ENCODE data around the gene JADE2.
"Not testable (repeated sequence)": the region's sequence is repeated elsewhere in the genome, so short reads cannot be mapped to it uniquely, and the experiment has no call there.

Gene JADE2

DNA sequence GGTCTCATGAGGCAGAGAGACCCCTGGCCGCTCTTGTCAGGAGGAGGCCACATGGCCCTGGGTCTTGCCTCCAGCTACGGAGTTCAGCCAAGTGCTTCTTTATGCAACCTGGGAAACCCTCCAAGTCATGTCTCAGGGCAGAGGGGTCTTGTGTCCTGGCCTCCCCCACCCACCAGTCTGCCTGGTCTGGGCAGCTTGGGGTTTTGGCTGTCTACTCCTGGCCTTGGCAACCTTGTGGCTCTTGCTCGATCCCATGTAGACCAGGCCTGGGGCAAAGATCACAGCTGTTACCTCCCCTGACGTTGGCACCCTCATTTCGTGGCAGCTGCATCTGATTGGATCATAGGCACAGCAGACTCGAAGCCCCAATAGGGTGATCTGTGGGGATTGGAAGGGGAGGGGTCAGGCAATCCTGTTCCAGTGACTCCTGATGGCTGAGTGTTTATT lies 28.4 kb downstream of the JADE2 start:
- no peak for DNase-seq

GRCh38 chr5:134554319-134555222 lies 29.1 kb downstream of the JADE2 start:
- peak in 1 of 2 donors; percentile 30 for DNase-seq

- DNase-seq = no peak
These were observed 29.9 kb downstream of the JADE2 start for GRCh38 chr5:134555223-134555889.

- DNase-seq = peak; percentile 69 to 95
These were observed 30.4 kb downstream of the JADE2 start for GRCh38 chr5:134555890-134556311.

GRCh38 chr5:134556588-134556987 lies 31.1 kb downstream of the JADE2 start:
- not testable (repeated sequence) for DNase-seq

- no peak for DNase-seq
These were observed 31.5 kb downstream of the JADE2 start for GRCh38 chr5:134556994-134557393.

GRCh38 chr5:134559672-134560071 lies 34.2 kb downstream of the JADE2 start:
- DNase-seq = no peak

- DNase-seq = no peak
These were observed 35.2 kb downstream of the JADE2 start for GRCh38 chr5:134560698-134561097.

DNA sequence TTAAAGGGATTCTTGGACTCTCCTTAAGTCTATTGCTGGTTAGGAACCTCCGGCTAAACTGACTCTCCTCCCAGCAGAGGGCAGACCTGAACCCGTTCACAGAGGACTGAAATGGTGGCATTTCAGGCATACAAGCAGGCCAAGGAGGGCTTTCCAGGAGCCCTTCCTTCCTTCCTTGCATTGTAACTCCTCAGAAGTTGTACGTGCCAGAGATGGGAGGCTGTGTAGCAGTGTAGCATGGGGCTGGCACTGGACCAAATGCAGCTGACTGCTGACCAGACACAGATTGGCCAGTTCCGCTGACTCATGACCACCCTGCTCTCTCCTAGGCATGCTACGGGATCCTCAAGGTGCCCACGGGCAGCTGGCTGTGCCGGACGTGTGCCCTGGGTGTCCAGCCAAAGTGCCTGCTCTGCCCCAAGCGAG lies 36.4 kb downstream of the JADE2 start:
- DNase-seq = no peak

GRCh38 chr5:134563221-134563620 lies 37.8 kb downstream of the JADE2 start:
- DNase-seq = no peak

DNA sequence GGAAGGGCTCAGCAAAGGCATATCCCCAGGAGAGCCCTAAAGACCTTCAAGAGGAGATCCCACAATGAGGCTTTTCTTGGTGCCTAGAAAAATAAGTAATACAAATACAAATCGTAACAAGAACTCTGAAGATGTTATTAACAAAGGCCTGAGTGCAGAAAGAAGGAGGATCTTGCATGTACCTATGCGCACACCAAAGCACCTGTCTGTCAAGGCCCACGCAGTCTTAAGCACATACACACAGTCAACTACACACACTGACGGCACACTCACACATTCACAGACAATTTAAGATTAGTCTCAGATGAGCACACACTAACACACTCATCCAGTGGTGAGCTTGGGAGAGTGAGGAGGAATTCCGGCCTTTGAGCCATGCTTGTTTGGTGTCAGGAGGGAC lies 38.5 kb downstream of the JADE2 start:
- DNase-seq = no peak

DNA sequence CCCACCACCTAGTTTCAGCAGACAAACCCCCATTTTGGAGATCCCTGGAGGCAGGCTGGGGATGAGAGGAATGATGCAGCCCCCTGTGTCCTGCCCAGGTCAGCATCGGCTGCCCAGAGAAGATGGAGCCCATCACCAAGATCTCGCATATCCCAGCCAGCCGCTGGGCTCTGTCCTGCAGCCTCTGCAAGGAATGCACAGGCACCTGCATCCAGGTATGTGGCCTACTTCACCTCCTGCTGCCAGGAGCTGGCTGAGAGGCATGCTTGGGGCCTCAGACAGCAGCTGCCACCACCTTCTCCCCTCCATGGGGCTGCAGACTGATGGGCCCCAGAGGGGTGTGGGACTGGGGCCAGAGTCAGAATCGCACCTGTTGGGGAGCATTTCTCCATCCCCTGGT lies 38.9 kb downstream of the JADE2 start:
- no peak for DNase-seq

GRCh38 chr5:134565791-134566740 lies 40.6 kb downstream of the JADE2 start:
- no peak for DNase-seq

- no peak for DNase-seq
These were observed 41.3 kb downstream of the JADE2 start for GRCh38 chr5:134566741-134567221.

GRCh38 chr5:134567641-134568336 lies 42.3 kb downstream of the JADE2 start:
- no peak for DNase-seq

DNA sequence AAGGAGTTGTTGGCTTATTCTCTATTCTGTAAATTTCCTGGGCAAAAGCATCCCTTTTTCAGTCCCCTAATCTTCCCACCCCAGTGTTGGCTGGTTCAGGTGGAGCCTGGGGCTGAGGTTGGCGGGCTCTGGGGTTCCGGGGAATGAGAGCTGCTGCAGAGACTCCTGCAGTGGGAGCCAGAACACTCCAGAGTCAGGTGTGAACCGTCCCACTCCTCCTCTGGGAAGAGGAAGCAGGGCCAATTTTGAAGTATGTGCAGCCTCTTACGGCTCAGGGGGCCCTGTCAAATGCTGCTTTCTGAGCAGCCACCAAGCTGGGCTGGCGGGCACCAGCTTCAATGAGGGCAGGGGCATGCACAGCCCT lies 42.8 kb downstream of the JADE2 start:
- DNase-seq = no peak

GRCh38 chr5:134568761-134569695 lies 43.6 kb downstream of the JADE2 start:
- DNase-seq = no peak

DNA sequence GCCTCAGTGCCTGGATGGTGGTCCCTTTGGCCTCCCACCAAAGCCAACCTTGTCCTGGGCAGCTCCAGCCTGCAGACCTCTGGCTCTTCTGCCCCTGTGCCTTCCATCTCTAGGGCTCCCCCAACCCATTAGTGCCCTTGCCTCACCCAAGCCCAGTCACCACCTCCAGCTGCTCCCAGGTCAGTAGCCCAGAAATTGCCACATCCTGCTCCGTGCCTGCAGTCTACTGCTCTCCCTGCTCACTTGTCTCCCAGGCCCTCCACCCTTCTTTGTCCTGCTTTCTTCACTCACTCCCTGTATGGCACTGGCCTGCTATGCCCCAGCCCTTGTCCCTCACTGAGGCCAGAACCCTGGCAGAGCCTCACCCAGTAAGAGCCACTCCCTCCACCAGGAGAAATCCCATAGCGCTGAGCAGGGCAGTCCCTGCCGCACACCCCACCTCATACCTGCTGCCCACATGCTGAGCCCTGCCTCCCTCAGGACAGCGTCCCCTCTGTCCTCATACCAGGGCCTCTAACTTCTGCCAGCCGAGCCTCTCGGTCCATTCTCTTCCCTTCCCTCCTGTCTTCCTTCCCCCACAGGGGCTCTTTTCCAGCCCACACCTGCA lies 44.4 kb downstream of the JADE2 start:
- no peak for DNase-seq

DNA sequence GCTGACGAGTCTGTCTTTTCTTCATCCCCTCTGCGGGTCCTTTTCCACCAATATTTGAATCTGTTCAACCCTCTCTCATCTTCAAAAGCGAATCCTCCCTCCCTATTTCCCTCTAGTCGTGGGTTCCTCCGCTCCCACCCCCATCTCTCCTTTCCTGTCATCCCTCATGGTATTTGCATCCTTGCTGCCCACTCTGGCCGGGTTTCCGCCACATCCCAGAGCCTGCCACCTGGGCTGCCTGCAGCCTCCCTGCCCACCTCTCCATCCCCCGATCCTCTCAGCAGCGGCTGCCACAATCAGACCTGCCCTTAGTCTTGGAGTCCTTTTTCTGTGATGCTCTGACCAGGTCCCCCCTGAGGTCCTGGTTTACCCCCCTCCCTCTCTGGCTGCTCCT lies 44.9 kb downstream of the JADE2 start:
- DNase-seq = no peak

DNA sequence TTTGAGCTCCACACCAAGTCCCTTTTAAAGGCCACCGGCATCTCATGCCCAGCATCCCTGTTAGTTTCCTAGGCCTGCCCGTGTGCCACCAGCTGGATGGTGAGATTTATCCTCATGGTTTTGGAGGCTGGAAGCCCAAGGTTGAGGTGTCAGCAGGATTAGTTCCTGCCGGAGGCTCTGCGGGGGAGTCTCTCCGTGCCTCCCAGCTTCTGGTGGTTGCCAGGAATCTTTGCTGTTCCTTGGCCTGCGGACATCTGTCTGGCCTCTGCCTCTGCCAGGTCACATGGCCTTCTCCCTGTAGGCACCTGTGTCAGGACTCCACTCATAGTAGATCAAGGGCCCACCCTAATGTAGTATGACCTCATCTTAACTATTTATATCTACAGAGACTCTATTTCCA lies 45.4 kb downstream of the JADE2 start:
- no peak for DNase-seq

Data from bone marrow (tissue), 2 donors.